ENCODE data around the gene BCAM.
"Not testable (repeated sequence)": the region's sequence is repeated elsewhere in the genome, so short reads cannot be mapped to it uniquely, and the experiment has no call there.

Gene BCAM

GRCh38 chr19:44856421-44857083, 47.6 kb downstream of the BCAM start:
- DNase-seq, result peak; percentile 93

- no peak for DNase-seq
Observed at GRCh38 chr19:44857837-44858236, 48.9 kb downstream of the BCAM start.

GRCh38 chr19:44861576-44861975, 52.7 kb downstream of the BCAM start:
- not testable (repeated sequence) for DNase-seq

GRCh38 chr19:44863990-44864389, 55.1 kb downstream of the BCAM start:
- no peak for DNase-seq

- DNase-seq, result no peak
Observed at GRCh38 chr19:44865196-44865767, 56.4 kb downstream of the BCAM start.

- DNase-seq, result no peak
Observed at GRCh38 chr19:44866664-44867063, 57.8 kb downstream of the BCAM start.

- no peak for DNase-seq
Observed at GRCh38 chr19:44867578-44867977, 58.7 kb downstream of the BCAM start.

- DNase-seq, result peak; percentile 14
Observed at GRCh38 chr19:44869733-44870470, 61.0 kb downstream of the BCAM start.

All from GDM1 (cell line).